Liver (tissue), 9 donors: Measurements from ENCODE around the gene RALGPS1. TPM values are rescaled to one million over a fixed set of nuclear protein-coding genes. Genes with fewer than 3 reads are reported as not detected.

Source experiments
- DNase-seq: peaks from one replicate; pipeline ENCODE4 v3.0.0-alpha.2; 2017; ENCODE audit warnings: low spot score
- H3K27ac ChIP-seq, 2 donors: one replicate each; pipeline ENCODE4 v1.7.0; 2013; ENCODE audit warnings: inconsistent platforms in 2 of 2, low read length in 2 of 2, control low read depth in 1 of 2, low read depth in 1 of 2, mild to moderate bottlenecking in 1 of 2
- H3K27me3 ChIP-seq, 4 donors: one replicate each; pipeline versions ENCODE4 v1.6.1 to v1.7.0; 2013; ENCODE audit warnings: low read length in 3 of 4, inconsistent platforms in 1 of 4, mild to moderate bottlenecking in 1 of 4, moderate library complexity in 1 of 4; ENCODE audit not compliant: control insufficient read depth in 4 of 4, insufficient read depth in 4 of 4
- H3K36me3 ChIP-seq, 4 donors: one replicate each; pipeline versions ENCODE4 v1.6.1 to v1.7.0; 2013; ENCODE audit warnings: low read length in 3 of 4, mild to moderate bottlenecking in 3 of 4, low read depth in 1 of 4, moderate library complexity in 1 of 4; ENCODE audit not compliant: control insufficient read depth in 4 of 4, insufficient read depth in 3 of 4
- H3K4me1 ChIP-seq, 4 donors: one replicate each; pipeline versions ENCODE4 v1.6.1 to v1.7.0; 2013; ENCODE audit warnings: low read length in 3 of 4, mild to moderate bottlenecking in 3 of 4, moderate library complexity in 1 of 4; ENCODE audit not compliant: control insufficient read depth in 4 of 4, insufficient read depth in 4 of 4
- H3K4me3 ChIP-seq, 3 donors: one replicate each; pipeline versions ENCODE4 v1.6.1 to v1.7.0; 2013; ENCODE audit warnings: low read length in 3 of 3, control low read depth in 1 of 3, low read depth in 1 of 3, mild to moderate bottlenecking in 1 of 3
- H3K9ac ChIP-seq, 2 donors: one replicate each; pipeline ENCODE4 v1.7.0; 2013; ENCODE audit warnings: low read length in 2 of 2, mild to moderate bottlenecking in 2 of 2, moderate library complexity in 2 of 2, control low read depth in 1 of 2, low read depth in 1 of 2
- H3K9me3 ChIP-seq, 4 donors: one replicate each; pipeline versions ENCODE4 v1.6.1 to v1.7.0; 2013; ENCODE audit warnings: low read length in 3 of 4; ENCODE audit not compliant: control insufficient read depth in 4 of 4
- ATF3 ChIP-seq: IDR thresholded peaks from 2 replicates; pipeline ENCODE4 v1.6.1; 2016; ENCODE audit warnings: antibody characterized with exemption
- CTCF ChIP-seq: fragments of 150-350 bp; IDR thresholded peaks from 2 replicates; pipeline ENCODE4 v1.5.1; 2017; ENCODE audit warnings: improper control_type of control experiment, low read depth, low read length; ENCODE audit not compliant: missing input control
- EGR1 ChIP-seq, 2 donors: IDR thresholded peaks; 2 replicates each; pipeline ENCODE4 v1.6.1; 2016 to 2018; ENCODE audit warnings: antibody characterized with exemption in 2 of 2, low read depth in 2 of 2
- FOXA1 ChIP-seq: IDR thresholded peaks from 2 replicates; pipeline ENCODE4 v1.6.1; 2016; ENCODE audit warnings: antibody characterized with exemption
- FOXA2 ChIP-seq: IDR thresholded peaks from 2 replicates; pipeline ENCODE4 v1.6.1; 2016; ENCODE audit warnings: antibody characterized with exemption
- GABPA ChIP-seq, 2 donors: IDR thresholded peaks in 1 of 2; conservative IDR thresholded peaks in 1 of 2; 2 replicates each; pipeline ENCODE4 v1.6.1; 2016; ENCODE audit warnings: antibody characterized with exemption in 2 of 2, mild to moderate bottlenecking in 1 of 2, moderate library complexity in 1 of 2
- HNF4A ChIP-seq, 2 donors: conservative IDR thresholded peaks; 2 replicates each; pipeline ENCODE4 v1.6.1; 2016; ENCODE audit warnings: antibody characterized with exemption in 2 of 2, mild to moderate bottlenecking in 2 of 2
- HNF4G ChIP-seq: IDR thresholded peaks from 2 replicates; pipeline ENCODE4 v1.6.1; 2016; ENCODE audit warnings: antibody characterized with exemption
- JUND ChIP-seq, 2 donors: IDR thresholded peaks; 2 replicates each; pipeline ENCODE4 v1.6.1; 2016; ENCODE audit warnings: antibody characterized with exemption in 2 of 2
- MAX ChIP-seq: IDR thresholded peaks from 2 replicates; pipeline ENCODE4 v1.6.1; 2016; ENCODE audit warnings: antibody characterized with exemption
- NR2F2 ChIP-seq: IDR thresholded peaks from 2 replicates; pipeline ENCODE4 v1.6.1; 2016; ENCODE audit warnings: antibody characterized with exemption
- RAD21 ChIP-seq, 2 donors: IDR thresholded peaks; 2 replicates each; pipeline ENCODE4 v1.6.1; 2016; ENCODE audit warnings: antibody characterized with exemption in 2 of 2, mild to moderate bottlenecking in 2 of 2
- REST ChIP-seq: IDR thresholded peaks from 2 replicates; pipeline ENCODE4 v1.6.1; 2016; ENCODE audit warnings: antibody characterized with exemption, mild to moderate bottlenecking
- RXRA ChIP-seq, 2 donors: IDR thresholded peaks; 2 replicates each; pipeline ENCODE4 v1.6.1; 2017 to 2018; ENCODE audit warnings: antibody characterized with exemption in 2 of 2, mild to moderate bottlenecking in 1 of 2
- SP1 ChIP-seq: IDR thresholded peaks from 2 replicates; pipeline ENCODE4 v1.6.1; 2018; ENCODE audit warnings: antibody characterized with exemption, mild to moderate bottlenecking
- TAF1 ChIP-seq: conservative IDR thresholded peaks from 2 replicates; pipeline ENCODE4 v1.6.1; 2016; ENCODE audit warnings: antibody characterized with exemption, mild to moderate bottlenecking
- YY1 ChIP-seq: IDR thresholded peaks from 2 replicates; pipeline ENCODE4 v1.6.1; 2016; ENCODE audit warnings: antibody characterized with exemption, mild to moderate bottlenecking
- ZBTB33 ChIP-seq: IDR thresholded peaks from 2 replicates; pipeline ENCODE4 v1.6.1; 2016; ENCODE audit warnings: antibody characterized with exemption
- WGBS: extraction: QIAGEN DNeasy Blood & Tissue Kit; methylation state at CpG from one replicate; pipeline ENCODE4 v1.1.7; 2013; 5-methylcytosine and 5-hydroxymethylcytosine counted together
- polyA plus RNA-seq, 2 donors: library from polyadenylated mRNA; stranded (reverse) in 1 of 2; unstranded in 1 of 2; fragments of 200-250 nt in 1 of 2; fragments of >200 nt in 1 of 2; fragmentation: Nextera tagmentation in 1 of 2; extraction: Ambion mirVana in 1 of 2; gene quantifications; one replicate each; pipeline versions ENCODE4 v1.2.1 to v1.2.3, GENCODE V29; 2013 to 2015
- total RNA-seq, 2 donors: library from RNA; depleted of rRNA; stranded (reverse); fragments of >200 nt; gene quantifications; one replicate each; pipeline ENCODE4 v1.2.3, GENCODE V29; 2014
- donor health status: healthy.
- donor health status: healthy.
- donor health status: healthy.
- donor health status: healthy.
- donor health status: healthy.

Gene RALGPS1
- total and polyA plus RNA-seq, 4 donors = 1.4 to 2.7 (median 2.0) TPM

GRCh38 chr9:127253446-127253845 lies 338.9 kb downstream of the RALGPS1 start:
- Histone ChIP-seq H3K27me3 (no peaks in the 10 kb centered on the region), H3K4me3 (no peak overlapping the region), H3K9ac (no peak overlapping the region), H3K36me3 (no peaks in the 10 kb centered on the region), H3K4me1 (peaks cover 0 to 3% (median 0%) of the 10 kb centered on the region in 4 donors), H3K9me3 (no peaks in the 10 kb centered on the region), H3K27ac (no peak overlapping the region)
- 93% methylated on average over 2 of the region's 2 CpGs for WGBS
- TF ChIP-seq FOXA2 = no peak
- no peak for TF ChIP-seq GABPA (IDR thresholded peaks at IDR 0.05 in 1 of 2, conservative IDR thresholded peaks at IDR 0.05 in 1 of 2)
- TF ChIP-seq SP1 = no peak
- no peak for TF ChIP-seq HNF4A (conservative IDR thresholded peaks at IDR 0.05)
- DNase-seq = no peak

GRCh38 chr9:127255692-127256091 lies 341.1 kb downstream of the RALGPS1 start:
- no peak for DNase-seq
- H3K9me3 ChIP-seq = no peaks in the 10 kb centered on the region
- no peaks in the 10 kb centered on the region for H3K36me3 ChIP-seq
- H3K9ac ChIP-seq = no peak overlapping the region
- H3K27ac ChIP-seq = no peak overlapping the region
- no peaks in the 10 kb centered on the region for H3K27me3 ChIP-seq
- no peak overlapping the region for H3K4me3 ChIP-seq
- peaks cover 0 to 3% (median 0%) of the 10 kb centered on the region in 4 donors for H3K4me1 ChIP-seq
- TF ChIP-seq ATF3 = no peak
- no peak for TF ChIP-seq REST
- TF ChIP-seq SP1 = no peak
- no peak for TF ChIP-seq HNF4G
- no peak for TF ChIP-seq TAF1
- no peak for TF ChIP-seq GABPA (IDR thresholded peaks at IDR 0.05 in 1 of 2, conservative IDR thresholded peaks at IDR 0.05 in 1 of 2)
- TF ChIP-seq NR2F2 = no peak
- TF ChIP-seq RXRA (IDR thresholded peaks at IDR 0.05) = no peak
- TF ChIP-seq EGR1 (IDR thresholded peaks at IDR 0.05; ENCODE audit: low read depth in 2 of 2) = no peak
- TF ChIP-seq JUND (IDR thresholded peaks at IDR 0.05) = no peak
- TF ChIP-seq CTCF = no peak
- TF ChIP-seq RAD21 (IDR thresholded peaks at IDR 0.05) = no peak

- 74% methylated on average over 5 of the region's 5 CpGs for WGBS
- no peaks in the 10 kb centered on the region for H3K27me3 ChIP-seq
- peaks cover 0 to 3% (median 0%) of the 10 kb centered on the region in 4 donors for H3K4me1 ChIP-seq
Measured at GRCh38 chr9:127256324-127256723, 341.7 kb downstream of the RALGPS1 start.

More at GRCh38 chr9:127256324-127256723, 341.7 kb downstream of the RALGPS1 start:
- Histone ChIP-seq H3K9ac (no peak overlapping the region), H3K27ac (no peak overlapping the region), H3K9me3 (no peaks in the 10 kb centered on the region), H3K4me3 (no peak overlapping the region), H3K36me3 (no peaks in the 10 kb centered on the region)
- no peak for DNase-seq
- no peak for TF ChIP-seq GABPA (IDR thresholded peaks at IDR 0.05 in 1 of 2, conservative IDR thresholded peaks at IDR 0.05 in 1 of 2)
- TF ChIP-seq HNF4A (conservative IDR thresholded peaks at IDR 0.05) = no peak
- no peak for TF ChIP-seq RAD21 (IDR thresholded peaks at IDR 0.05)
- no peak for TF ChIP-seq FOXA1
- TF ChIP-seq ZBTB33 = no peak
- no peak for TF ChIP-seq MAX
- TF ChIP-seq EGR1 (IDR thresholded peaks at IDR 0.05; ENCODE audit: low read depth in 2 of 2) = no peak
- no peak for TF ChIP-seq ATF3
- TF ChIP-seq NR2F2 = no peak
- no peak for TF ChIP-seq JUND (IDR thresholded peaks at IDR 0.05)
- TF ChIP-seq YY1 = no peak
- TF ChIP-seq RXRA (IDR thresholded peaks at IDR 0.05) = no peak
